NCI-H2107 (cell line): ENCODE data around the gene SMG7.
"Not testable (repeated sequence)": the region's sequence is repeated elsewhere in the genome, so short reads cannot be mapped to it uniquely, and the experiment has no call there.

Source experiments
- DNase-seq: peaks from one replicate; lab custom pipeline; 2025; lab: John Stamatoyannopoulos, UW

Gene SMG7, protein sequence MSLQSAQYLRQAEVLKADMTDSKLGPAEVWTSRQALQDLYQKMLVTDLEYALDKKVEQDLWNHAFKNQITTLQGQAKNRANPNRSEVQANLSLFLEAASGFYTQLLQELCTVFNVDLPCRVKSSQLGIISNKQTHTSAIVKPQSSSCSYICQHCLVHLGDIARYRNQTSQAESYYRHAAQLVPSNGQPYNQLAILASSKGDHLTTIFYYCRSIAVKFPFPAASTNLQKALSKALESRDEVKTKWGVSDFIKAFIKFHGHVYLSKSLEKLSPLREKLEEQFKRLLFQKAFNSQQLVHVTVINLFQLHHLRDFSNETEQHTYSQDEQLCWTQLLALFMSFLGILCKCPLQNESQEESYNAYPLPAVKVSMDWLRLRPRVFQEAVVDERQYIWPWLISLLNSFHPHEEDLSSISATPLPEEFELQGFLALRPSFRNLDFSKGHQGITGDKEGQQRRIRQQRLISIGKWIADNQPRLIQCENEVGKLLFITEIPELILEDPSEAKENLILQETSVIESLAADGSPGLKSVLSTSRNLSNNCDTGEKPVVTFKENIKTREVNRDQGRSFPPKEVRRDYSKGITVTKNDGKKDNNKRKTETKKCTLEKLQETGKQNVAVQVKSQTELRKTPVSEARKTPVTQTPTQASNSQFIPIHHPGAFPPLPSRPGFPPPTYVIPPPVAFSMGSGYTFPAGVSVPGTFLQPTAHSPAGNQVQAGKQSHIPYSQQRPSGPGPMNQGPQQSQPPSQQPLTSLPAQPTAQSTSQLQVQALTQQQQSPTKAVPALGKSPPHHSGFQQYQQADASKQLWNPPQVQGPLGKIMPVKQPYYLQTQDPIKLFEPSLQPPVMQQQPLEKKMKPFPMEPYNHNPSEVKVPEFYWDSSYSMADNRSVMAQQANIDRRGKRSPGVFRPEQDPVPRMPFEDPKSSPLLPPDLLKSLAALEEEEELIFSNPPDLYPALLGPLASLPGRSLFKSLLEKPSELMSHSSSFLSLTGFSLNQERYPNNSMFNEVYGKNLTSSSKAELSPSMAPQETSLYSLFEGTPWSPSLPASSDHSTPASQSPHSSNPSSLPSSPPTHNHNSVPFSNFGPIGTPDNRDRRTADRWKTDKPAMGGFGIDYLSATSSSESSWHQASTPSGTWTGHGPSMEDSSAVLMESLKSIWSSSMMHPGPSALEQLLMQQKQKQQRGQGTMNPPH

DNA sequence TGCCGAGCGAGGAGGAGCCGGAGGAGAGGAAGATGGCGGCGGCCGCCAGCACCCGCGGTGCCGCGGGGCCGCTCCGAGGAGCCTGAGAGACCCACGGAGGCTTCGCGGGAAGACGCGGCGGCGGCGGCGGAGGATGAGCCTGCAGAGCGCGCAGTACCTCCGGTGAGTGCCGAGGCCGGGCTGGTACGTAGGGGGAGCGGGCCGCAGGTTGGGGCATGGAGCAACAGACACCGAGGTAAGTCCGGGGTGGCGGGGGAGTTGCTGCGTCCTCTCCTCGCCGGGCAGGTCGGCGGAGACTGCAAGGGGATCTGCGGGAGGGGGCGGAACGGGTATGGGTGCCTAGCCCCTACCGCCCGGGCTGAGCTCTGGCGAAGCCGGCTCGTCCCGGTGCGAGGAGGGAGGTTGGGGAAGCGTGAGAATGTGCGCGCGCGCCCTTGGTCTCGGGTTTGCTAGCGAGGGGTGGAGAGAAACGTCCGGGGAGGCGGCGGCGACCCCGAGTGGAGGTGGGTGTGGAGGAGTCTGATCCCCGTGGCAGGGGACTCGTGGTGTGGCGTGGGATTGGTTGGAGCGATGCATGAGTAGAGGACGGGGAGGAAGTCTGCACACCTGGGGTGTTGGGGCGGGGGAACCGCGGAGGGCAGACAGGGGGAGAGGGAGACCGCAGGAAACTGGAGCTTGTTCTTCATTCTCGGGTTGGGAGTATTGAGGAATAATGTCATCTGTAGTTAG is at the start of gene SMG7:
Gene SMG7 (plus strand): TSS at position 12 of the 729 bp plus-strand sequence. CDS start 122 bp downstream, at position 134.
- DNase-seq: peak; percentile 70

DNA sequence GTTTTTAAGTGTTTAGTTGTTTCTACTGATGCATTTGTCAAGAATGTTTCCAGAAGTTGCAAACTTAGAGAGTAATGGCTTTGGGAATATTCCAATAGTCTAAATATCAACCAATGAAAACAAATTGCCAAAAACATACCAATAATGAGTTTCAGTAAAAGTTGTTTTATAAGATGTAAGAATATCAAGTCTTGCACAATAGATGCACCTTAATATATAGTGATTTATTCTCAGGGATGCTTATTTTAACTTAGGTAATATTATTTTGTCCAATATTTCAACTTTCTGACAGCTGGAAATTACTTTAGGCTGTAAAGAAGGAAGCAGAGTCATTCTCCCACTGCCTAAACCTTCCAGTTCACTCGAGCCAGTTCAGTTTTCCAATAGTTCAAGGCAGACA is 48.8 kb upstream of the SMG7 start:
- DNase-seq: no peak

DNA sequence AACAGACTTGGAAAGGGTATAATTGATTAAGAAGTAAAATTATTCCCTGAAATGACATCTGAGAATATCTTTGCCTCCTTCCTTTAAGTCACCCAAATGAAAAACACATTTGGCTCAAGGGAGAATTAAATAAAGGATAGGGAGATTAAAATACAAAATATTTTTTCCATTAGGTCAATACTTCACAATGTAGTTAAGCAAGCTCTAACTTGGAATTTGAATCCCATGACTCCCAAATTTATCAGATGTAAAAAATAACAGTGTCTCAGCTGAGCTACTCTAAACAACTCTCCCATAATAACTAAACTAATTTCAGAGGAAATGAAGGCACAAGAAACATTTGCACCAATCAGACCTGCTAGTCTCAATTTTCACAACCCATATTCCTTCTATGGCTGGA is 47.6 kb upstream of the SMG7 start:
- DNase-seq: no peak

DNA sequence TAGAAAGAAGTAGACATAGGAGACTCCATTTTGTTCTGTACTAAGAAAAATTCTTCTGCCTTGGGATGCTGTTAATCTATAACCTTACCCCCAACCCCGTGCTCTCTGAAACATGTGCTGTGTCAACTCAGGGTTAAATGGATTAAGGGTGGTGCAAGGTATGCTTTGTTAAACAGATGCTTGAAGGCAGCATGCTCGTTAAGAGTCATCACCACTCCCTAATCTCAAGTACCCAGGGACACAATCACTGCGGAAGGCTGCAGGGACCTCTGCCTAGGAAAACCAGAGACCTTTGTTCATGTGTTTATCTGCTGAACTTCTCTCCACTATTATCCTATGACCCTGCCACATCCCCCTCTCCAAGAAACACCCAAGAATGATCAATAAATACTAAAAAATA is 44.7 kb upstream of the SMG7 start:
- DNase-seq: not testable (repeated sequence)

DNA sequence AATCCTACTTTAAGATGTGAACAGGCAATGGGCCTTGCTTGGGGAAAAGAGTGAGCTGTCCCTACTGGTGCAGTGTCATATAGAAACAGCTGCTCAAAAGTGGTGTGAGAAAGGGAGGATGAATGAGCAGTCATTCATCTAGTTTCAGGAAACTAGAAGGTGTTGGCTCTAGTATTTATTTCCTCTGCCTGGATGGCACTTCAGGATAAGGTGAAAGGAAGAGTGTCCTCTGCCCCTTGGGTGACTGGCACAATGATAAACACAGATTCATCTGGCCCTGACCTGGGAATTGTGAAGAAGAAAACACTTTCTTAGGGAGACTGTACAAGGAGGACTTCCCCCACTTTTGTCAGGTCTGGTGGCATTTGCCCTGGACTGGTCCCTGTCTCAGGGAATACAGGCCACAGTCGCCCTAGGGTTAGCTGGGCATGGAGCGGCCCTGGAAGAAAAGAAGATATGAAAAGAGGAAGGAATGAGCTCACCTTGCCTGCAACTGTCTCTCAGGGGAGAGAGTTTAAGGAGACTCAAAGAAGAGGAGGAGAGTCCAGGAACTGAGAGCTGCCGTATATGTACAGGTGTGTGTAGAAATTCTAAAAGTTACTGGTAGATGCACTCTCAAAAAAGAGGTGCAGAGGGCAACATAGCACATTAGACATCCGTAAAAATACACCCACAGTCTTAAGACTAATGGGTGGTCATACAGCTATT is 40.3 kb upstream of the SMG7 start:
- no peak for DNase-seq

DNA sequence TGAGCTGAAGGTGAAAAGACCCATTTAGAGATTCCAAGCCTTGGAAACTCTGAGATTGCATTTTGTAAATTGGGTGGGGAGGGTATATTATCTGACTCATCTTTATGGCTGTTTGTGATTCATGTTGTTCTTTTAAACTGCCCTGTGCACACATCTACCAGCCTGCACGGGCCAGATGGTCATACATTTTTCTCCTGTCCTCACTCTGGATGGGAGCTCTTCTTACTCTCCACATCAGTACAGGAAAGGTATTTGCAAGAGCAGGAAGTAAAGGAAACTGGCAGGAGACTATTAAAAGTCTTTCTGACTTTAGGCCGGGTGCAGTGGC is 39.8 kb upstream of the SMG7 start:
- no peak for DNase-seq

DNA sequence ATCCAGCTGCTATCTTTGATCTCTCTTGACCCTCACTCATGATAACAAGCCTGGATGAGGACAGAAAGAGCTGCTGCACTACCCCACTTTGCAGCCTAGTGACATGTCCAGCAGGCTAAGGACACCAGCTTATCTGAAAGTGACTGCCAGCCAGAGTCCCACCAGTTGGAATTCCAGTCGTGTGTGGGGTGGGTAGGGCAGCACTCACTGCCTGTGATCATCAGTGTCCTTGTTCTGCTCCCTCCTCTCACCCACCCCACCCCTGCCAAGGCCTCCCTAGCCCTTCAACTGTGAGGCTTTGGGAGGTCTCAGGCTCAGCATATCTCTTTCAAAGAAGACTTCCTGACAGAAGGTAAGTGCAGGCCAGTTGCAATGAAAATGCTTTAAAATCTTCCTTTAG is 38.6 kb upstream of the SMG7 start:
- DNase-seq: no peak

DNA sequence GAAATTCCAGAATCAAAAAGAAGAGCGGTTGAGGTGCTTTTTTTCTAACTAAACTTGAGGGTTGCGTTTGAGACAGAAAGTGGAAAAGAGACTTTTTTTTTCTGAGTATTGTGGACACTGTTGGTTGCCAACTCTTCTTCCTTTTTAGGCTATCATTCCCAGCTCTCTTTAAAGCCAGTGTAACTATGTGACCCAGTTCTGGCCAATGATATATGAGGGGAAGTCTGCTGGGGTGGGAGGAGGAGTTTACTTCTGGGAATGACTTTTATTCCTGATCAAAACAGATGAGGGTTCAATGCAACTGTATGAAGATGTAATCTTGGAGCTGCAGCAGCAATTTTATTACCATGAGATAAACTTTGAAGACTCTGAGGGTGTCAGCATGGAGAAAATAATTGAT is 36.8 kb upstream of the SMG7 start:
- DNase-seq: no peak

DNA sequence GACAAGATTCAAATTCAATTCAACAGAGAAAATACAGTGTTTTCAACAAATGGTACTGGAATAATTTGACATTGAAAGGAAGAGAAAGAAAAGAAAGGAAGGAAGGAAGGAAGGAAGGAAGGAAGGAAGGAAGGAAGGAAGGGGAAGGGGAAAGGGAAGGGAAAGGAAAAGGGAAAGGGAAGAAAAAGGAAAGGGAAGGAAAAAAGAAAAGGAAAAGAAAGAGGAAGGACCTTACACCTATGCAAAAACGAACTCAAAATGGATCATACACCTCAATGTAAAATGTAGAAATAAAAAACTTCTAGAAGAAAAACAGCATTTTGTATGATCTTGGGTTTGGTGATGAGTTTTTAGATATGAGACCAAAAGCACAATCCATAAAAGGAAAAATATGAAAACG is 34.2 kb upstream of the SMG7 start:
- DNase-seq: no peak

DNA sequence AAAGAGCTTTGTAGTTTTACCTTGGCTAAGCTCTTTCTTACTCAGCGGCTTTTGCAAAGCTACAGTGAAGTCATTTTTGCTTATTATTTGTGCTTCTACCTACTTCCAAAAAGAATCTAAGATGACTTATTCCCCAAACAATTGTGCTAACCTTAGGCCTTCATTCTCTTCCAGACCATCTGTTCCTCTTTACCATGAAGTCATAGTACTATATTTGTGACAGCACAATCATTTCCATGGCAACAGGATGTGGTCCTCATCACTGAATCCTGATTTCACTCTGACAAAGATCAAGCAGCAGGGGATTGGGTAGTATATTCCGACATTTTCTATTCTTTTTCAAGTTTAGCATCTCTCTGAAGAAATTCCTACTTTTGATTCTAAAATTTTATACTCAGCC is 29.3 kb upstream of the SMG7 start:
- DNase-seq: no peak

DNA sequence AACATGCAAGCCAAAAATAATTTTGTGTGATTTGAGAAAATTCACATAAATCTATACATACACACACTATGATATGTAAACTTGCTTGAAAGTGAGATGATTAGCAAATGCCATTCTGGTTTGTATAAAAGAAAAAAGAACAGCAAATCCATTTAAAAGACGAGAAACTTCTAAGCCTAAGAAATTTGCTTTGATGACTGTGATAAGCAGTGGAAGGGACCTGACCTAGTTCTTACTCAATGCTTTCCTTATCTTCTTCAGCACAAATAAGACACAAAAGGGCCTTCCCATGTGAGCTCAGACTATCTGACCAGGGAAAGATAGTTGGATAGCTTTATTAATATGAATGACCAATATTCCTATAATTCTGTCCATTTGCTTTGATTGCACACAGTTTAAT is 28.8 kb upstream of the SMG7 start:
- no peak for DNase-seq

DNA sequence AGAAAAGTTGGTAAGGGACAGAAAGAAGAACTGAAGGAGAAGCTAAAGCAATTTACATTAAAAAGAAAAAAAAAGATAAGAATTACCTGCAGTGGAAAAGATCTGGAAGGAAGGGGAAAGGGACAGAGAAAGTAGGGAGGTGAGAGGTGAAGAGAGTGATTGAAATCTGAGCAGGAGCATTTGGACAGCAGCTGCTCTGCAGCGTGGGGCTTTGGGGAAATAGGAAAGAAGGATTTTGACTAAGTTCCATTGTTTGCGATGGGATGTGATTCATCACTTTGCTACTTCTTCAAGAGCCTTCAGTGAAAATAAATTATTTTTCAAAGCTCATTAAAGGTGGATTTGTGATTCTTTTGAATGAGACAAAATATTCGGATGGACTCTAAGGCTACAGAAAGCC is 28.1 kb upstream of the SMG7 start:
- DNase-seq: no peak

DNA sequence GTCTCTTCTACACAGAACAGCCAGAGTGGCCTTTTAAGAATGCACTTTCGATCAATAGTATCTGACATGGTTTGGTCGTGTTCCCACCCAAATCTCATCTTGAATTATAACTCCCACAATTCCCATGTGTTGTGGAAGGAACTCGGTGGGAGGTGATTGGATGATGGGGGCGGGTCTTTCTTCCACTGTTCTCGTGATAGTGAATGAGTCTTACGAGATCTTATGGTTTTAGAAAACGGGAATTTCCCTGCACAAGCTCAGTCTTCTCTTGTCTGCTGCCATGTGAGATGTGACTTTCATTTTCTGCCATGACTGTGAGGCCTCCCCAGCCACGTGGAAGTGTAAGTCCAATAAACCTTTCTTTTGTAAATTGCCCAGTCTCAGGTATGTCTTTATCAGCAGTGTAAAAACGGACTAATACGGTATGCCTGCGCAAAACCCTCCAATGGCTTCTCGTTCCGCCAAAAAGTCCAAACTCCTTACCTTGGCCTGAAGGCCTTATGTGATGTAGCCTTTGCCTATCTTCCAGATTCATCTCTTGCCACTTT is 23.0 kb upstream of the SMG7 start:
- DNase-seq: no peak

DNA sequence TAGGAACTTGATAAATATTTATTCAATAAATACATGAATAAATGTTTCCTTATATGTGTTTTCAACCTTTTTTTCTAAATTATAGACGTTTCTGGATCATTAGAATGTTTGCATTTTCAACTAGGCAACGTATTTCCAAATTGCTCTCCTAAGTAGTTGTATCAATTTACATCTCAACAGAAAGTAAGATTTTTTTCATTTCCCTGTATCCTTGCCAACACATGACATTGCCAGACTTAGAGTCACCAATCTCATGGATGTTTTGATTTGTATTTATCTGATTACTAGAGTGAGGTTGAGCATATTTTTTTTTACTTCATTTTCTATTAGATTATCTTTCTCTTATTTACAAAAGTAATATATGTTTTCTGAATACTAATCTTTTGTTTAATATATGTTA is 22.2 kb upstream of the SMG7 start:
- no peak for DNase-seq

DNA sequence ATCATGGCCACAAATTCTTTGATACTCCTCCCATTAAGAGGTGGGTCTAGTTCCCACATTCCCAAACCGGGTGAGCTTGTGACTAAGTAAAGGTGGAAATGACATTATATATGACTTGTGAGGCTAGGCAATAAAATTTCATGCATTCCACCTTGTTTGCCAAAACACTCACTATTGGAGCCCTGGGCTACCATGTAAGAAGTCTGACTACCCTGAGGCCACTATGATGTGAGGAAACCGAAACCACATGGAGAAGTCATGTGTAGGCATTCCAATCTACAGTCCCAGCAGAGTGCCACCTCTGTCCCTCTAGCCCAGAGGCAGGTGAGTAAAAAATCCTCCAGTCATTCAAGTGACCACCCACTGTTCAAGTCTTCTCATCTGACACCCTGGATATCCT is 17.9 kb upstream of the SMG7 start:
- DNase-seq: no peak

DNA sequence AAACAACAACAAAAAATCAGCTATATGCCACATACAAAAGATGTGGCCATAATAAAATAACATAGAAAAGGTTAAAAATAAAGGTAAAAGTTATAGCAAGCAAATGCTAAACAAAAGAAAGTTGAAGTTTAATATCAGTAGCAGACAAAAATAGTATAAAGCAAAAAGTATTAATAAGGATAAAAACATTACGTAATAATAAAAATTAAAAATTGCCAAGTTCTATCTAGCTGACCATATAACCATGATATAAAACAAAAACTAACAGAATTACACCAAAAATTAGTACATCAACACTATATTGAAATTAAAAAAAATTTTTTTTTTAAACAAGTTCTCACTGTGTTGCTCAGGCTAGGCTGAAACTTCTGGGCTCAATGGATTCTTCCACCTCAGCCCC is 15.5 kb upstream of the SMG7 start:
- no peak for DNase-seq

DNA sequence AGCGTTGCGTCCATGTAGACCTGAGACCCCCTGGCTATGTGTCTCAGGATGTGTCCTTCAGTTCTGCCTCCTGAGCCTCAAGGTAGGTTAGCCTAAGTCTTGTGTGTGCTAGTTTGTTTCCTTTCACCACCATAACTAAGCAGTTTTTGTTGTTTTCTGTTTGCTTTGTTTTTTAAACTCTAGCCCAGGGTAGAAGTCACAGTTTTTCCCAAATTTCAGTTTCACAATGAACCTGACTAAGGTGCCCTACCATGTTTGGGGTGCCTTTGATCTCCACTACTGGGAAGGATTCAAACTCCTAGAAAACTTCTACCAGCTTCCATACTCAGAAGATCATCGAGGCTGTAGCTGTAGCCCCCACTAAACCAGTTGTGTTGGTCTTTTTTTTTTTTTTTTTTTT is 14.8 kb upstream of the SMG7 start:
- DNase-seq: no peak

DNA sequence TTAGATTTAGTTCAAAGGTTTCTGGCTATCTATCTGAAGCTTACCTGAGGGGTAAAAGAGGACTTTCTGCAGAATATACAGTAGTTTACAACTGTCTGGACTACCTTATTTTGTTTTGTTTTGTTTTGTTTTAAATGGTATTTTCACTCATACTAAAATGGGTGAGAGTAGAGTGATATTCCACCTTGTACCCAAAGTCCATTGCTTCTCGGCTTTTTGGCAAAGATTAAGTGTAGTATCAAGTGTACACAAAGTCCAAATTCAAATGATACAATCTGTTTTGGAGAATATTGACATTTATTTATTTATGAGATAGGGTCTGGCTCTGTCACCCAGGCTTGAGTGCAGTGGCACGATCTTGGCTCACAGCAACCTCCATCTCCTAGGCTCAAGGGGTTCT is 11.7 kb upstream of the SMG7 start:
- DNase-seq: no peak

DNA sequence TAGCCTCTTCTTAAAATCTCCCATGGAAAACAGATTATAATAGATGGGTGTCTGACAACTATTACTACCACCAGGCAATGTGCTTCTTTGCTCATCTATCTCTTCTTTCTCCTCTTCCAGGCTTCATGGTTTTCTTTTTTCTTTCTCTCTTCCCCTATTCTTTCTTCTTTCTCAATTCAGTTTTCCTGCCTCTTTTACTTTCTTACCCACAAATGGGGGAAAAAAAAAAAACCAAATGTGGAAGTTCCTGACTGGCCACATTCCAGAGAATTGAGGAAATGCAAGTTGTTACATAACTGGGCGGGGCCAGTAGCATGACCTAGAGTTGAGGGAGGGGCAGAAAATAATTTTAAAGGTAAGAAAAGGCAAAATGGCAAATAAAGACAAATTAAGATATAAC is 10.9 kb upstream of the SMG7 start:
- no peak for DNase-seq

DNA sequence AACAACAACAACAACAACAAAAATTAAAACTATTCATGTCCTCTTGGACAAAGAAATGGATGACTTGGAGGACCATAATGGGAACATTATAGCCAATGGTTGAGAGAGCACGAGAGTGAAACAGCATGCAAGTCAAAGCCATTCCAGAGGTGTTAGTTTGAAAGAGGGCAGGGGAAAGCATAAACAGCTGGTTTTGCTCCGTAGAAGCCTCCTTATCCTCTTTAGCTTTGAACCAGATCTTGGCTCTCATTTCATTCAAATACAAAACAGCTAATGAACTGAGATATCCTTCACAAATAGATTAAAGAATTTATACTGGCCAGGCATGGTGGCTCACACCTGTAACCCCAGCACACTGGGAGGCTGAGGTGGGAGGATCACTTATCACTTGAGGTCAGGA is 8.7 kb upstream of the SMG7 start:
- no peak for DNase-seq

DNA sequence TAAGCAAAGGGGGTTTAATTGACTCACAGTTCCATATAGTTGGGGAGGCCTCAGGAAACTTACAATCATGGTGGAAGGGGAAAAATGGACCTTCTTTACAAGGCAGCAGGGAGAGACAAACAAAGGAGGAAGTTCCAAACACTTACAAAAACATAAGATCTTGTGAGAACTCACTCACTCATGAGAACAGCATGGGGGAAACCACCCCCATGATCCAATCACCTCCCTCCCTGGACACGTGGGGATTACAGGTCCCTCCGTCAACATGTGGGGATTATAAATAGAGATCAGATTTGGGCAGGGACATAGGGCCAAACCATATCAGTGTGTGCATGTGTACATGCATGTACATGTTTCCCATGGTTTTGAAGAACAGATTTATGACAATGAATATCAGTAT is 5.5 kb upstream of the SMG7 start:
- no peak for DNase-seq
